ENCODE measurements around the gene GPX7. TPM values are rescaled to one million over a fixed set of nuclear protein-coding genes. Genes with fewer than 3 reads are reported as not detected.

GPX7 gene
- total RNA-seq = 1.3 and 4.3 TPM in 2 replicates

GRCh38 chr1:52601991-52602855 lies at the start of gene GPX7:
Gene GPX7 (plus strand): TSS chr1:52602371. CDS start chr1:52602410, 39 bp downstream.

GRCh38 chr1:52552505-52553361 lies 49.4 kb upstream of the GPX7 start, which contains the start of gene TUT4:
Gene TUT4 (minus strand): TSS chr1:52553092. CDS start chr1:52526280, 26,812 bp downstream.

DNA sequence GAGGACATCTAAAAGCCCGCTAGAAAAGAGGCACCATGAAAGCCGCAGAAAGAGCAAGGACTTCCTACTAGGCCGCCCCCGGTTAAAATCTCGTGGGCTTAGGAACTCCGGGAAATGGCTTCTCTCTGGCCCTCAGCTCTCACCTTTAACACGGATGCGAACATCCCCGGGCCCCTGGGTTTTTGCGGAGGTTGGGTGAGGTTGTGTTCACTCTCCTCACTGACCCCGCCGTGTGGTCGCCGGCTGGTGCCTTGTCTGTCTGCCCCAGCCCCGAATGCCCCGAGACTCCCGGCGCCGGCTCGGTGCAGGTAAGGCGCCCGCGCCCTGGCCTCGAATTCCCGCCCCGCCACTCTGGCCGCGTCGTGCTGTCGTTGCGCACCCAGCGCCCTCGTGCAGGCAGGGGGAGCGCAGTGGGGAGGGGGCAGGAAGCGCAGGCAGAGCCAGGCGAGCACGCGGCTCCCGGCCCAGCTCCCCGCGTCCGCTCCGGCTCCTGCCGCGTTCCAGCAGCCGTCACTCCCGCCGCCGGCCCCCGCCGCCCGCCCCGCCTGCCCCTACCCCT lies 30.6 kb downstream of the GPX7 start, which contains the start of gene SHISAL2A:
SHISAL2A (plus strand) TSS at position 437 of the 559 bp plus-strand sequence. CDS start 326 bp downstream, outside the sequence.

Other genes starting within 250 kb of the GPX7 start
- gene CC2D1B, start 236.2 kb upstream of the GPX7 start, total RNA-seq = 20.5 and 24.0 TPM in 2 replicates
- 14.0 and 15.3 TPM in 2 replicates for gene ORC1, start 197.9 kb upstream of the GPX7 start, total RNA-seq
- 14.6 and 20.1 TPM in 2 replicates for gene PRPF38A, start 197.8 kb upstream of the GPX7 start, total RNA-seq
- gene TUT4, start 49.3 kb upstream of the GPX7 start, total RNA-seq = 14.2 and 24.7 TPM in 2 replicates
- gene SHISAL2A, start 30.8 kb downstream of the GPX7 start, total RNA-seq = 0.14 TPM in 1 of 2 replicates, not detected in the other
- 7.7 and 9.5 TPM in 2 replicates for gene COA7, start 96.0 kb downstream of the GPX7 start, total RNA-seq
- 12.9 and 22.7 TPM in 2 replicates for gene ZYG11B, start 124.1 kb downstream of the GPX7 start, total RNA-seq
- gene ZYG11A, start 240.4 kb downstream of the GPX7 start, total RNA-seq = 0.63 and 0.84 TPM in 2 replicates